Osteoblast (primary cell): ENCODE data around the gene TMEM125. TPM values are rescaled to one million over a fixed set of nuclear protein-coding genes. Genes with fewer than 3 reads are reported as not detected.

Experiments
- DNase-seq: peaks from one replicate; pipeline ENCODE4 v3.0.0; 2011; ENCODE audit warnings: low spot score, mixed read lengths; ENCODE audit not compliant: insufficient read length; ENCODE audit errors: missing footprints
- H2AFZ ChIP-seq: 2 replicates; pipeline ENCODE4 v1.6.0; 2011; ENCODE audit warnings: mild to moderate bottlenecking, low read length
- H3K27ac ChIP-seq: 2 replicates; pipeline ENCODE4 v1.5.1; 2011; ENCODE audit warnings: mild to moderate bottlenecking, low read depth, low read length, moderate library complexity
- H3K27me3 ChIP-seq: 2 replicates; pipeline ENCODE4 v1.6.0; 2012; ENCODE audit warnings: mild to moderate bottlenecking, control low read depth, inconsistent platforms, low read length, moderate library complexity; ENCODE audit not compliant: insufficient read depth
- H3K36me3 ChIP-seq: 2 replicates; pipeline ENCODE4 v1.5.1; 2011; ENCODE audit warnings: mild to moderate bottlenecking, low read length, control low read depth, moderate library complexity; ENCODE audit not compliant: insufficient read depth
- H3K4me1 ChIP-seq: 2 replicates; pipeline ENCODE4 v1.5.1; 2011; ENCODE audit warnings: mild to moderate bottlenecking, low read length, control low read depth, moderate library complexity; ENCODE audit not compliant: insufficient read depth
- H3K4me2 ChIP-seq: 2 replicates; pipeline ENCODE4 v1.6.0; 2011; ENCODE audit warnings: mild to moderate bottlenecking, low read length; ENCODE audit not compliant: insufficient read depth
- H3K4me3 ChIP-seq: fragments of 200-600 bp; sonication (generic); 3 replicates; pipeline ENCODE4 v1.5.1; 2012; ENCODE audit warnings: mild to moderate bottlenecking, low read length, inconsistent platforms; ENCODE audit not compliant: insufficient read depth
- H3K79me2 ChIP-seq: 2 replicates; pipeline ENCODE4 v1.6.0; 2012; ENCODE audit warnings: mild to moderate bottlenecking, low read length, control low read depth, inconsistent platforms; ENCODE audit not compliant: insufficient read depth
- H3K9me3 ChIP-seq: 2 replicates; pipeline ENCODE4 v1.5.1; 2011; ENCODE audit warnings: low read depth, low read length, control low read depth
- H4K20me1 ChIP-seq: 2 replicates; pipeline ENCODE4 v1.6.0; 2012; ENCODE audit warnings: mild to moderate bottlenecking, low read length, control low read depth; ENCODE audit not compliant: insufficient read depth
- CTCF ChIP-seq: IDR thresholded peaks from 2 replicates; pipeline ENCODE4 v1.5.1; 2011; ENCODE audit warnings: mild to moderate bottlenecking, low read depth, low read length, moderate library complexity; ENCODE audit errors: extremely low read depth
- total RNA-seq: library from RNA; depleted of rRNA; stranded (reverse); fragments of >200 nt; gene quantifications from 2 replicates; pipeline ENCODE4 v1.2.3, GENCODE V29; 2012

Gene TMEM125
- total RNA-seq, 1 donor = not detected

- H2AFZ ChIP-seq = peak overlapping the region; percentile 85
- no peak for TF ChIP-seq CTCF
- no peaks in the 10 kb centered on the region for H3K79me2 ChIP-seq
- H3K36me3 ChIP-seq = no peaks in the 10 kb centered on the region
- no peaks in the 10 kb centered on the region for H3K9me3 ChIP-seq
- H3K4me1 ChIP-seq = peaks cover 11% of the 10 kb centered on the region
- no peaks in the 10 kb centered on the region for H3K27me3 ChIP-seq
- peak overlapping the region; percentile 3 for H3K27ac ChIP-seq
- H4K20me1 ChIP-seq = no peaks in the 10 kb centered on the region
- peak overlapping the region; percentile 34 for H3K4me2 ChIP-seq
- no peak for DNase-seq
- H3K4me3 ChIP-seq = no peak overlapping the region
Measured at GRCh38 chr1:43232482-43232881, 37.3 kb upstream of the TMEM125 start.

DNA sequence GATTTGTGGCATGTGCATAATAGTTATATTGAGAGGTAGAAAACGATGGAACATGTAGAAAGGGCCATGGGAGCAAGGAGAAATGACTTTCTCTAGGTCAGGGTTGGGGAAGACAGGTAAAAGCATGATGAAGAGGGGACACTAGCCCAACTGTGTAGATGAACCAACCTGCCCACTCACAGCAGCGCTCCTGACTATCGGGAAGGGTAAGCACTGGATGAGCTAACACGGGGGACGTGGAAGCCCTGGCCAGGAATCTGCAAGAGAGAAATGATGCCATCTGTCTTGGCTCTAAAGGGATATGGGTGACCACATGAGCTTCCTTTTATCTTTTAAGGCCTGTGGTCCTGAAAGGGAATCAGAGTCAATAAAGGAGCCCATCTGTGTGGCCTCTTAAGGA lies 36.2 kb upstream of the TMEM125 start:
- Histone ChIP-seq H3K4me3 (no peak overlapping the region), H2AFZ (no peak overlapping the region), H3K4me2 (no peak overlapping the region), H3K79me2 (no peaks in the 10 kb centered on the region), H3K27ac (no peak overlapping the region), H3K9me3 (no peaks in the 10 kb centered on the region), H3K27me3 (no peaks in the 10 kb centered on the region), H3K36me3 (no peaks in the 10 kb centered on the region), H4K20me1 (no peaks in the 10 kb centered on the region), H3K4me1 (peaks cover 11% of the 10 kb centered on the region)
- no peak for TF ChIP-seq CTCF
- no peak for DNase-seq

DNA sequence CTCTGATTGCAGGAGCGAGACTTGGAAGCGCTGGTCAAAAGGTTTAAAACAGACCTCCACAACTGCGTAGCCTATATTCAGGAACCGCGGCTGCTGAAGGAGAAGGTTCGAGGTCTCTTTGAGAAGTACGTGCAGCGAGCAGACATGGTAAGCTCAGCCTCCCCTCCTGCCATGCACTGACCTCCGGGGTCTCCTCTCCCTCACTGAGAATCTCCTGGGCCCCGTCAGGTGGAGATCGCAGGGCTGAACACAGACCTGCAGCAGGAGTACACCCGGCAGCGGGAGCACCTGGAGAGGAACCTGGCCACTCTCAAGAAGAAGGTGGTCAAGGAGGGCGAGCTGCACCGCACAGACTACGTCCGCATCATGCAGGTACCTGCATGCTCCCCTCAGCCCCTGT lies 35.5 kb upstream of the TMEM125 start:
- Histone ChIP-seq H3K27me3 (no peaks in the 10 kb centered on the region), H3K4me1 (peaks cover 11% of the 10 kb centered on the region), H3K79me2 (no peaks in the 10 kb centered on the region), H3K9me3 (no peaks in the 10 kb centered on the region), H4K20me1 (no peaks in the 10 kb centered on the region), H2AFZ (no peak overlapping the region), H3K4me2 (no peak overlapping the region), H3K36me3 (no peaks in the 10 kb centered on the region), H3K27ac (no peak overlapping the region), H3K4me3 (no peak overlapping the region)
- no peak for DNase-seq
- TF ChIP-seq CTCF = no peak

DNA sequence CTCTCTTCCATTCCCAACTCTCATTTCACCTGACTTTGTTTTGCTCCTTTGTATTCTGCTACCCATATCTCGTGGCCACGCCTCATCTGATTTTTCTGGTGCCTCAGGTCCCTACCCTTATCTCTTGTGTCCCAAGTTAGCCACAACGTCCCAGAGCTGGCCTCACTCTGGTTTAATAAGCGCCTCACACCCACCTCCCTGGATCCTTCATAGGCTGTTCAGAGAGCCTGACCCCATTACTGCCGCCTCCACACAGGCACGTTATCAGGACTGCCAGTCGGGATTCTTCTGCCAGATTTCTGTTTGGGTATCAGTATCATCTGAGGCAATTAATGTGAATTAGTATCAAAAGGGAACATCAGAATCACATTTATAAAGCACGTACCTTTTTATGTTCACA lies 34.7 kb upstream of the TMEM125 start:
- H3K4me3 ChIP-seq = no peak overlapping the region
- no peak overlapping the region for H3K4me2 ChIP-seq
- H3K4me1 ChIP-seq = peaks cover 11% of the 10 kb centered on the region
- no peaks in the 10 kb centered on the region for H4K20me1 ChIP-seq
- H3K27ac ChIP-seq = no peak overlapping the region
- H3K36me3 ChIP-seq = no peaks in the 10 kb centered on the region
- no peak overlapping the region for H2AFZ ChIP-seq
- H3K9me3 ChIP-seq = no peaks in the 10 kb centered on the region
- no peaks in the 10 kb centered on the region for H3K27me3 ChIP-seq
- DNase-seq = no peak
- H3K79me2 ChIP-seq = no peaks in the 10 kb centered on the region
- no peak for TF ChIP-seq CTCF
